HepG2 (cell line): ENCODE data around the gene TRIM10. TPM values are rescaled to one million over a fixed set of nuclear protein-coding genes. Genes with fewer than 3 reads are reported as not detected.

Experiments
- ATF7 ChIP-seq, 2 experiments: fragments of 450-650 bp in 1 of 2; sonication (generic) in 1 of 2; formaldehyde crosslinking in 1 of 2; IDR thresholded peaks; 2 replicates each; pipeline versions ENCODE4 v1.4.0 to v1.6.1; 2016 to 2020; ENCODE audit warnings: antibody characterized with exemption in 1 of 2, mild to moderate bottlenecking in 1 of 2, missing genetic modification reagents in 1 of 2
- BCLAF1 ChIP-seq: fragments of 450-650 bp; IDR thresholded peaks from 2 replicates; pipeline ENCODE4 v1.6.1; 2017; ENCODE audit warnings: mild to moderate bottlenecking
- BORCS8-MEF2B ChIP-seq: sonication (generic); formaldehyde crosslinking; IDR thresholded peaks from 2 replicates; pipeline ENCODE4 v1.8.0; 2022; ENCODE audit warnings: mild to moderate bottlenecking, missing genetic modification reagents
- FLYWCH1 ChIP-seq: sonication (generic); formaldehyde crosslinking; IDR thresholded peaks from 2 replicates; pipeline ENCODE4 v1.8.1; 2023; ENCODE audit warnings: mild to moderate bottlenecking, missing genetic modification reagents
- FOSL2 ChIP-seq: sonication (generic); formaldehyde crosslinking; IDR thresholded peaks from 2 replicates; pipeline ENCODE4 v1.4.0; 2020; ENCODE audit warnings: missing genetic modification reagents
- REST ChIP-seq, 2 experiments: IDR thresholded peaks; 2 replicates each; pipeline ENCODE4 v1.6.1; 2011 to 2012; ENCODE audit warnings: low read length in 2 of 2, borderline replicate concordance in 1 of 2, low read depth in 1 of 2, mild to moderate bottlenecking in 1 of 2, moderate library complexity in 1 of 2
- RFXAP ChIP-seq: sonication (generic); formaldehyde crosslinking; IDR thresholded peaks from 2 replicates; pipeline ENCODE4 v1.4.0; 2020; ENCODE audit warnings: missing genetic modification reagents, borderline replicate concordance
- SMAD3 ChIP-seq: sonication (generic); formaldehyde crosslinking; IDR thresholded peaks from 2 replicates; pipeline ENCODE4 v1.4.0; 2020; ENCODE audit warnings: missing genetic modification reagents
- TMF1 ChIP-seq: sonication (generic); formaldehyde crosslinking; IDR thresholded peaks from 2 replicates; pipeline ENCODE4 v1.8.1; 2022; ENCODE audit warnings: low read depth, missing genetic modification reagents
- ZNF205 ChIP-seq: IDR thresholded peaks from 2 replicates; pipeline ENCODE4 v1.6.1; 2018; ENCODE audit warnings: missing biosample characterization, missing genetic modification reagents
- ZNF343 ChIP-seq: sonication (generic); formaldehyde crosslinking; IDR thresholded peaks from 2 replicates; pipeline ENCODE4 v1.4.0; 2020; ENCODE audit warnings: mild to moderate bottlenecking, missing genetic modification reagents
- ZNF460 ChIP-seq: sonication (generic); formaldehyde crosslinking; IDR thresholded peaks from 2 replicates; pipeline ENCODE4 v1.5.1; 2020; ENCODE audit warnings: missing genetic modification reagents, mild to moderate bottlenecking, borderline replicate concordance
- ZNF503 ChIP-seq: sonication (generic); formaldehyde crosslinking; IDR thresholded peaks from 2 replicates; pipeline ENCODE4 v1.4.0; 2020; ENCODE audit warnings: missing genetic modification reagents
- ZNF513 ChIP-seq: sonication (generic); formaldehyde crosslinking; conservative IDR thresholded peaks from 2 replicates; pipeline ENCODE4 v1.5.0; 2020; ENCODE audit warnings: missing genetic modification reagents
- ZNF792 ChIP-seq: IDR thresholded peaks from 2 replicates; pipeline ENCODE4 v1.6.1; 2016
- polyA plus RNA-seq, 8 experiments: library from polyadenylated mRNA; depleted of rRNA in 3 of 8; stranded (reverse) in 7 of 8; unstranded in 1 of 8; fragments of >200 nt; fragmentation: Illumina TruSeq in 4 of 8; extraction: Trizol in 4 of 8; gene quantifications; 2 replicates each; pipeline versions ENCODE4 v1.2.1 to v1.2.3, GENCODE V29; 2011 to 2016; ENCODE audit warnings: low read depth in 4 of 8, missing spikeins in 1 of 8, mixed read lengths in 1 of 8; ENCODE audit not compliant: insufficient read depth in 1 of 8
- total RNA-seq, 5 experiments: library from RNA; depleted of rRNA; stranded (reverse); fragments of >200 nt; fragmentation: Illumina TruSeq; extraction: Trizol; gene quantifications; 2 replicates each; pipeline ENCODE4 v1.2.3, GENCODE V29; 2016; ENCODE audit warnings: low read depth in 1 of 5

Gene TRIM10
- total and polyA plus RNA-seq, 2 of the 13 experiments (the other 11 are each of a cell fraction or from before 2014, with no cell fraction given): 4.1 to 6.8 TPM

GRCh38 chr6:30163090-30163917 is 2.3 kb upstream of the TRIM10 start, which contains the start of gene TRIM15 (continued):
- TF ChIP-seq TMF1 (CRISPR knock-in tag) (peak; percentile 79; the same call in 1 of the 2 replicates), FLYWCH1 (CRISPR knock-in tag) (no peak), ZNF792 (CRISPR knock-in tag) (no peak), ZNF503 (CRISPR knock-in tag) (no peak; the same call in 1 of the 2 replicates), BORCS8-MEF2B (peak; percentile 95), FOSL2 (CRISPR knock-in tag) (peak; percentile 74), SMAD3 (CRISPR knock-in tag) (peak; percentile 87), ZNF513 (CRISPR knock-in tag) (0 out of 2 replicates have a peak, but pooled peaks have one; percentile 11), ZNF205 (CRISPR knock-in tag) (no peak), ZNF343 (CRISPR knock-in tag) (peak; percentile 94), ATF7 (IDR thresholded peaks at IDR 0.05) (no peak), ATF7 (CRISPR knock-in tag; IDR thresholded peaks at IDR 0.05) (peak; percentile 54; the same call in 1 of the 2 replicates), BCLAF1 (no peak), RFXAP (0 out of 2 replicates have a peak, but pooled peaks have one; percentile 48), REST (IDR thresholded peaks at IDR 0.05; ENCODE audit: borderline replicate concordance in 1 of 2, low read depth in 1 of 2, low read length in 2 of 2) (peak in 1 of 2 experiments; percentile 19; a peak in 2 of 4 replicates), ZNF460 (no peak; the same call in 1 of the 2 replicates)
